HG03108 (cell line): Measurements from ENCODE around the gene C6orf47.

Experiments
- ATAC-seq: cut with Tn5 transposase; IDR thresholded peaks from one replicate; pipeline ENCODE4 v1.9.1; 2021; ENCODE audit warnings: moderate library complexity; ENCODE audit not compliant: unreplicated experiment

C6orf47 gene

GRCh38 chr6:31636698-31637596, 23.6 kb downstream of the C6orf47 start:
- no peak for ATAC-seq

DNA sequence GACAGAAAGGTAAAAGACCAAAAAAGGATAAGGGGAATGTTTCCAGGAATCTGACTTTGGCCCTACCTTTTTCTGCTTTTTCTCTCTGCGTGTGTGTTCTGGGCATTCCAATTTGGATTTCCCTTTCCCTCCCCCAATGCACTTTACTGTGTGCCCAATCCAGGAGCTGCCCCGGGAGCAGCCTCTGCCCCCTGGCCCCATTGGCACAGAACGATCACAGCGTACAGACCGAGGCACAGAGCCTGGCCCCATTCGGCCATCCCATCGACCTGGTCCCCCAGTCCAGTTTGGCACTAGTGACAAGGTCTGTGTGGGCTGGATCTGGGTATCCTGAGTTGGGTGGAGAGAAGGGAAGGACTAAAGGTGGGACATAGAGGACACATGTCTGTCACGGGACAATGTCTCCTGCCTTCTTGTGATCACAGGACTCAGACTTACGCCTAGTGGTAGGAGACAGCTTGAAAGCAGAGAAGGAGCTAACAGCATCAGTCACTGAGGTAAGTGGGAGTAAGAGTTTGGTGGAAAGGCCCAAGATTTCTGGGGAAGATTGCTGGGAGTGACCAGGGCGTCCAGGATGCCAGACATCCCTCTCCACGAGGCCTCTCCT, 25.5 kb downstream of the C6orf47 start:
- ATAC-seq: no peak

DNA sequence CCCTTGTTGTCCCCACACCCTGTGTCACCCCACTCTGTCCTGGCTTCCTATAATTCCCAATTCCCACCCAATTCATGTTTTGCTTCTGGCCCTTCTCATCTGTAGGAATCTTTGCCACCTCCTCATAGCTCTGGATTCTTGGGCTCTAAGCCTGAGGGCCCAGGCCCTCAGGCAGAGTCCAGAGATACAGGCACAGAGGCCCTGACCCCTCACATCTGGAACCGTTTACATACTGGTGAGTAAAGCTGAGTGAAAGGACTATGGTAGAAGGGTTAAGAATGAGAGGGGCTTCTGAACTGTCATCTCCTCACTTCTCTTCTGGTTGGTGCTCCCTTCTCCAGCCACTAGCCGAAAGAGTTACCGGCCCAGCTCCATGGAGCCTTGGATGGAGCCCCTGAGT, 26.4 kb downstream of the C6orf47 start:
- ATAC-seq: no peak

DNA sequence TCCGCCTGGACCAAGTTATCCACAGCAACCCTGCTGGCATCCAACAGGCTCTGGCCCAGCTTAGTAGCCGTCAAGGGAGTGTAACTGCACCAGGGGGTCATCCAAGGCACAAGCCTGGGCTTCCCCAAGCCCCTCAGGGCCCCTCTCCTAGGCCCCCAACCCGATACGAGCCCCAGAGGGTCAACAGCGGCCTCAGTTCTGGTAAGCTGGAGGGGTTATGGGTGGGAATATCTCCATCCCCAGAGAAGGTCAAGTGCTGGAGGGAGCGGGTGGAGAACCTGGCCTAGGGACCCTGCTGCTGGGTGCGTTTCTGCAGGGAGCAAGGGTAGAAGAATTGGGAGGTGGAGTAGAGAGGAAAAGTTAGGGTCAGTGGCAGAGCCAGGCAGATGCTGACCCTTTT, 27.1 kb downstream of the C6orf47 start:
- no peak for ATAC-seq

DNA sequence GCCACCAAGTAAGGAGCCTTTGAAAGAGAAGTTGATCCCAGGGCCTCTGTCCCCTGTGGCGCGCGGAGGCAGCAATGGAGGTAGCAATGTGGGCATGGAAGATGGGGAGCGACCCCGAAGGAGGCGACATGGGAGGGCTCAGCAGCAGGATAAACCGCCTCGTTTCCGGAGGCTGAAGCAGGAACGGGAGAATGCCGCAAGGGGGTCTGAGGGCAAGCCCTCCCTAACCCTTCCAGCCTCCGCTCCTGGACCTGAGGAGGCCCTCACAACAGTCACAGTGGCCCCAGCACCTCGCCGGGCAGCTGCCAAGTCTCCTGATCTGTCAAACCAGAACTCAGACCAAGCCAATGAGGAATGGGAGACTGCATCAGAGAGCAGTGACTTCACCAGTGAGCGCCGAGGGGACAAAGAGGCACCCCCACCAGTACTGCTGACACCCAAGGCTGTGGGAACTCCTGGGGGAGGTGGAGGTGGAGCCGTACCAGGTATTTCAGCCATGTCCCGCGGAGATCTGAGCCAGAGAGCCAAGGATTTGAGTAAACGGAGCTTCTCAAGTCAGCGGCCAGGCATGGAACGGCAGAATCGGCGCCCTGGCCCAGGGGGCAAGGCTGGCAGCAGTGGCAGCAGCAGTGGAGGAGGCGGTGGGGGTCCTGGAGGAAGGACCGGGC, 28.2 kb downstream of the C6orf47 start:
- ATAC-seq: no peak

- no peak for ATAC-seq
Observed at GRCh38 chr6:31631681-31632278, 28.8 kb downstream of the C6orf47 start.

DNA sequence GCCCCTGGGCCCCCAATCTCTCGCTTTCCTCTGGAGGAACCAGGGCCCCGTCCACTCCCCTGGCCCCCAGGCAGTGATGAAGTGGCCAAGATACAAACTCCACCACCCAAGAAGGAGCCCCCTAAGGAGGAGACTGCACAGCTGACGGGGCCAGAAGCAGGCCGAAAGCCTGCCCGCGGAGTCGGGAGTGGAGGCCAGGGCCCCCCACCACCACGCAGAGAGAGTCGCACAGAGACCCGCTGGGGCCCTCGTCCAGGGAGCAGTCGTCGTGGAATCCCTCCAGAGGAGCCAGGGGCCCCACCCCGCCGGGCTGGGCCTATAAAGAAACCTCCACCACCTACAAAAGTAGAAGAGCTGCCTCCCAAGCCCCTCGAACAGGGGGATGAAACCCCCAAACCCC, 29.4 kb downstream of the C6orf47 start:
- ATAC-seq: no peak

DNA sequence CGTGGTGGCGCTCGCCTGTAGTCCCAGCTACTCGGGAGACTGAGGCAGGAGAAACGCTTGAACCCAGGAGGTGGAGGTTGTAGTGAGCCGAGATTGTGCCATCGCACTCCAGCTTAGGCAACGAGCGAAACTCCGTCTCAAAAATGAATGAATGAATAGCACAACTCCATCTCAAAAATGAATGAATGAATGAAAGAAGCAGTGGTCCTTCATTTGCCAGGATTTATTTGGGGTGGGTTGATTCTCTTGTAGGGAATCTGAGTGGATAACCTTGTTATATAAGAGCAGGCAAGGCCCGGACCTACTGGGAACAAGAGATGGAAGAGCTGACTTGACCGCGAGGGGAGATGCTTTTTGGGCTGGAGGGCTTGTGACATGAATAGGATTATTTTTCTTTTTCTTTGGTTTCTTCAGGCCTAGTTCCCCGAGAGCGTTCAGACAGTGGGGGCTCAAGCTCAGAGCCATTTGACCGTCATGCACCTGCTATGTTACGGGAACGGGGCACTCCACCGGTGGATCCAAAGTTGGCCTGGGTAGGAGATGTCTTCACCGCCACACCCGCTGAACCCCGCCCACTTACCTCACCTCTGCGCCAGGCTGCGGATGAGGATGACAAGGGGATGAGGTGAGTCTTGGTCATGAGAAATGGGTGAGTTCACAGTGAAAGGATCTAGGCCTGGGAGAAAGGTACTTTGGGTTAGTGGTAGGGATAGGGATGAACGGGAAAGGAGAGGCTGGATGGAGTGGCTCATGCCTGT, 30.2 kb downstream of the C6orf47 start:
- no peak for ATAC-seq

DNA sequence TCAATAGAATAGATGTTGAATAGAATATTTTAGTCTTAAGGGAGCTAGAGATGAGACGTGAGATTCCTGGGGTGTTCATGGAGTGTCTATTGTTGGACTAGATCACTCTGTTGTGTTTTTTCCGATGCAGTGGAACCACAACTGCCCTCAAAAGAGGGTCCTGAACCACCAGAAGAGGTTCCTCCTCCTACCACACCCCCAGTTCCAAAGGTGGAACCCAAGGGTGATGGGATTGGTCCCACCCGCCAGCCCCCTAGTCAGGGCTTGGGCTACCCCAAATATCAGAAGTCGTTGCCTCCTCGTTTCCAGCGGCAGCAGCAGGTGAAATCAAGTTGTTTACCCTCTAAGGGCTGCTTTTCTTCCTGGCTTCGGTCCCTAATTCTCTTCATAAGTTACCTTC, 31.6 kb downstream of the C6orf47 start:
- no peak for ATAC-seq

DNA sequence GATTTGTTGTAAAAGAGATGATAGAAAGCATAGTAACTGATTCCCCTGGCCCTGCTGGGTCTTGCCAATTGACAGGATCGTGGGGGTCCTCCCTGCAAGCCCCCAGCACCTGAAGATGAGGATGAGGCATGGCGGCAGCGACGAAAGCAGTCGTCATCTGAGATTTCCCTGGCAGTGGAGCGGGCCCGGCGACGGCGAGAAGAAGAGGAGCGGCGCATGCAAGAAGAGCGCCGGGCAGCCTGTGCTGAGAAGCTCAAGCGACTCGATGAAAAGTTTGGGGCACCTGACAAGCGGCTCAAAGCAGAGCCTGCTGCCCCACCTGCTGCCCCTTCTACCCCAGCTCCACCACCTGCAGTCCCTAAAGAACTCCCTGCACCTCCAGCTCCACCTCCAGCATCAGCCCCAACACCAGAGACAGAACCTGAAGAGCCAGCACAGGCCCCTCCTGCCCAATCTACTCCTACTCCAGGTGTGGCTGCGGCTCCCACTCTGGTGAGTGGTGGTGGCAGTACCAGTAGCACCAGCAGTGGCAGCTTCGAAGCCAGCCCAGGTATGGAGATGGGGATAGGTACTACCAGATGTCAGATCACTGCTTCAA, 32.8 kb downstream of the C6orf47 start:
- ATAC-seq: no peak

DNA sequence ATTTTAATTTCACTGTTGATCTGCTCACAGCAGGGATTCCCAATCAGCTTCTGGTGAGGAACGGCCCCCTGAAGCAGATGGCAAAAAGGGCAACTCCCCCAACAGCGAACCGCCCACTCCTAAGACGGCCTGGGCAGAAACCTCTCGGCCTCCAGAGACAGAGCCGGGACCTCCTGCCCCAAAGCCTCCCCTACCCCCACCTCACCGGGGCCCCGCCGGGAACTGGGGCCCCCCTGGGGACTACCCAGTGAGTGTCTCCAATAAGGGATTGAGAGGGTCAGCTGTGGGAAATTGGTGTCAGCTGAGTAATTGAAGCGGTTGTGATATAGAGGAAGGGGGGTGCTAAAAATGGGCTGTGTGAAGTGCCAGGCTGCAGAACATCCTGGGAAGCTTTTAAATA, 33.6 kb downstream of the C6orf47 start:
- no peak for ATAC-seq

DNA sequence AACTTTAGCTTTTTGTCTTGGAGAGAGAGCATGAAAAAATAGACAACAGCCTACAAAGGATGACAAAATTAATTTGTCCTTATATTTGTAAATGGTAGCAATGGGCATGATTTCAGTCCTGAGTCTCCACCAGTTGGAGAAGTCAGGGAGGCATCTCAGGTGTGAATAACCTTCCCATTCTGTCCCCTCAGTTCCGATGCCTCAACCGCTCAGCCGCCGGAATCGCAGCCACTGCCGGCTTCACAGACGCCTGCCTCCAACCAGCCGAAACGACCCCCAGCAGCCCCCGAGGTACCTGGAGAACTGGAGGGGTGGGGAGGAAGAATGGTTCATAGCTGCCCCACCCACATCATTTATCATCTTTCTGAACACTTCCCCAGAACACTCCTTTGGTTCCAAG, 36.5 kb downstream of the C6orf47 start:
- ATAC-seq: no peak

DNA sequence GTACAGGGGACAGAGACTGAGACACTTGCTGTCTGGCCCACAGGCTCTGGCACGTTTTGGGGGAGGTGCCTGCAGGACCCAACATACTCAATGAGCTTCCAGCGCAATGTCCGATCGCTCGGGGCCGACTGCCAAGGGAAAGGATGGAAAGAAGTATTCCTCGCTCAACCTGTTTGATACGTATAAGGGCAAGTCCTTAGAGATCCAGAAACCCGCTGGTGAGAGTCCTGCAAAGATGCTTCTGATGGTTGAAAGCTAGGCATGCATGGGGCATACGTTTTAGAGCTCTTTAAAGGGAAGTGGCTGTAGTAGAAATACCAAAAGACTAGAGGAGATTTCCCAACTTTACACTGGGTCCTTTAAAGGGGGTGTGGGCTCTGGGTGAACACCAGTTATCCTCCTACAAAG, 37.9 kb downstream of the C6orf47 start:
- no peak for ATAC-seq

- no peak for ATAC-seq
Observed at GRCh38 chr6:31621991-31622390, 38.6 kb downstream of the C6orf47 start.

DNA sequence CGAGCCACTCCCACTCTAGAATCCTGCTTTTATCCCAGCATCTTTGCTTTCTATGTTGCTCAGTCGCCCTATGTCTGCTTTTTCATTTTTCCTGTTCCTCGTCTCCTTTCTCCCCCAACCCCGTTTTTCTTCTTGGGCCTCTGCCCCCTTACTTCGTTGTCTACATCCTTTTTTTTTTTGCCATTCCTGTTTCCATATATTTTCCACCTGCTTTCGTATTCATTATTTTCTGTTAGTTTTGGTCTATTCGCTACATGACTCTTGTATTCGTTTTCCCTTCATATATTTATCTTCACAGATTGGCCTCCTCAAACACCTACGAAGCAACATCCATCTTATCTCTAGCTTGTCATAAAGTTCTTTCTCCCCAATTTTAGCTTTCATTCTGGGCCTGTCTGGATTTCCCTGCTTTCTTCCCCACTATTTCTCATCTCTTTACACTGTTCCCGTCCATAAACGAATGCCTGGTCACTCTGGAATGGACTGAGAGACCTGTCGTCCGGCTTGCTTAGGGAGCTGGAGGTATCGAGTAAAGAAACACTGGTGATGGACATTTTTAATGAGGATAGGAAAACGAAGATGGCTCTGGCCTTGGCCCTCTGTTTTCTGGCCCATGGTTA, 39.1 kb downstream of the C6orf47 start:
- no peak for ATAC-seq

DNA sequence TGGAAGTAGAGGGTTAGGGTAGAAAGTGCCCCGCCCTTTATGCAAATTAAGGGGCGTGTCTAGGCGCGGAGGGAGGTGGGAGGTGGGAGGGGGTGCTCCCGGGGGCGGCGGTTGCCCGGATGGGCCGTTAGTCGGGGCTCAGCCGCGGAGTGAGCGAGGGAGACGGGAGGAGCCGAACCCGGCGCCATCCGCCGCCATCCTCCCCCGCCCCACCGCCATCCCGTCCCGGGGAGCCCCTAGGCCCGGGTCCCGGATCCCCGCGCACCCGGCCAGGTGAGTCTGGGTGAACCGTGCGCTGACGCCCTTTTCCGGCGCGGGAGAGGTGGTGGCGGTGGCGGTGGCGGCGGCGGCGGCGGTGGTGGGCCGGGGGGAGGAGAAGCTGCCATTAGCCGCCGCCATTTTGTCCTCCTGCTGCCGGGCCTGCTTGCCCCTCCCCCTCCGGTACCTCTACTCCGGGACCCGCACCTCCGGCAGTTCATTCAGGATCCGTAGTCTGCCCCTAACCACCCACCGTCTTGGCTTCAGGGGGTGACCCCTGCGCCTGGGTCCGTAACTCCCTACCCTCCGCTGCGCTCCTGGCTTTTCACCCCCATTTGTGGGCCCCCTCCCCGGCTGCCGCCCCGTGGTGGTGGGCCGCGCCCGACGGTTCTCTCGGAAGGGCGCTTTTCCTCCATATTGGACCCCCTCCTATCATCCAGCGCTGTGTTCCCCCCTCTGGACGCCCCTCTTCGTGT, 39.8 kb downstream of the C6orf47 start, which contains the start of gene PRRC2A:
TSS of gene PRRC2A (plus strand) at position 130 of the 734 bp plus-strand sequence. CDS start 2,075 bp downstream, outside the sequence.
- ATAC-seq: peak; percentile 48

- peak; percentile 81 for ATAC-seq
Observed at GRCh38 chr6:31619805-31620585, 40.6 kb downstream of the C6orf47 start.

DNA sequence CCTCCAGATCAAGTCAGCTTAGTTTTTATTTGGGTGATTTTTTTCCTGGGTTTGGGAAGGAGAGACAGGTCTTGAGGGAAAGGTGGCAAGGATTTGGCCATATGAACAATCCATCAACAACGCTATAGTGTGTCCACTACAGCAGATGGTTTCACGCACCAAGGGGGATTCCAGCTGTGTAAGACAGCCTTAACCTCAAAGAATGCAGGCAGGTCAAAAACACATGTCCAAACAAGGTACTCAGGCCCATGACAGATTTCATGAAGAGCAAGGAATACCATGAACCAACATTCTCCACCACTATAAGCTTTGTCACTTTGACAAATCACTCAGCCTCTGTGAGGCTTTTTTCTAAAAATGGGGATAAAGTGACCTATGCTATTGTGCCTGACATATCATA, 43.6 kb downstream of the C6orf47 start:
- ATAC-seq: no peak
